Neutrophil (primary cell): ENCODE results near the gene GOLT1A.

Experiments
- H3K27ac ChIP-seq: fragments of 200-600 bp; sonication (generic); 2 replicates; pipeline ENCODE4 v1.5.1; 2016; ENCODE audit warnings: mild to moderate bottlenecking, moderate library complexity
- H3K27me3 ChIP-seq: fragments of 200-600 bp; sonication (generic); 2 replicates; pipeline ENCODE4 v1.6.0; 2016; ENCODE audit warnings: mild to moderate bottlenecking
- H3K36me3 ChIP-seq: fragments of 200-600 bp; sonication (generic); 2 replicates; pipeline ENCODE4 v1.5.1; 2017
- H3K4me1 ChIP-seq, 2 experiments: fragments of 200-600 bp in 1 of 2; sonication (generic) in 1 of 2; 1 replicate in 1 of 2; 2 replicates in 1 of 2; pipeline versions ENCODE4 v1.5.1 to v1.6.1; 2013 to 2016; ENCODE audit warnings: low read depth in 1 of 2, low read length in 1 of 2, mild to moderate bottlenecking in 1 of 2, moderate library complexity in 1 of 2; ENCODE audit not compliant: control insufficient read depth in 1 of 2, insufficient read depth in 1 of 2
- H3K4me3 ChIP-seq, 2 experiments: fragments of 200-600 bp in 1 of 2; sonication (generic) in 1 of 2; 1 replicate in 1 of 2; 2 replicates in 1 of 2; pipeline ENCODE4 v1.5.1; 2013 to 2016; ENCODE audit warnings: low read depth in 1 of 2, low read length in 1 of 2, mild to moderate bottlenecking in 1 of 2, moderate library complexity in 1 of 2
- H3K9me3 ChIP-seq: fragments of 200-600 bp; sonication (generic); 2 replicates; pipeline ENCODE4 v1.5.1; 2016
- CTCF ChIP-seq: fragments of 200-600 bp; sonication (generic); IDR thresholded peaks from 2 replicates; pipeline ENCODE4 v1.5.1; 2016; ENCODE audit warnings: antibody characterized with exemption

Gene GOLT1A

GRCh38 chr1:204198348-204199340 lies 15.1 kb downstream of the GOLT1A start:
- no peak overlapping the region for H3K27ac ChIP-seq
- H3K4me3 ChIP-seq = no peak overlapping the region
- no peak for TF ChIP-seq CTCF
- no peaks in the 10 kb centered on the region for H3K4me1 ChIP-seq
- peaks cover 51% of the 10 kb centered on the region for H3K27me3 ChIP-seq
- H3K9me3 ChIP-seq = no peaks in the 10 kb centered on the region
- no peaks in the 10 kb centered on the region for H3K36me3 ChIP-seq

- Histone ChIP-seq H3K27me3 (peaks cover 61% of the 10 kb centered on the region), H3K9me3 (no peaks in the 10 kb centered on the region), H3K4me3 (no peak overlapping the region), H3K4me1 (no peaks in the 10 kb centered on the region), H3K36me3 (no peaks in the 10 kb centered on the region), H3K27ac (no peak overlapping the region)
- no peak for TF ChIP-seq CTCF
Observed at GRCh38 chr1:204197068-204197467, 16.7 kb downstream of the GOLT1A start.

GRCh38 chr1:204196068-204196795 lies 17.6 kb downstream of the GOLT1A start, which contains the start of gene KISS1:
TSS of gene KISS1 (minus strand) at chr1:204196491. CDS start at chr1:204192876, 3,615 bp downstream.
- H3K4me3 ChIP-seq = no peak within 1 kb of the TSS
- H3K4me1 ChIP-seq = no peaks in the 10 kb centered on the region
- TF ChIP-seq CTCF = no peak
- no peaks in the 10 kb centered on the region for H3K9me3 ChIP-seq
- no peak within 1 kb of the TSS for H3K27ac ChIP-seq
- H3K36me3 ChIP-seq = no peaks in the 10 kb centered on the region
- peaks cover 69% of the 10 kb centered on the region for H3K27me3 ChIP-seq

- no peak for TF ChIP-seq CTCF
- no peaks in the 10 kb centered on the region for H3K9me3 ChIP-seq
- no peaks in the 10 kb centered on the region for H3K36me3 ChIP-seq
- no peak overlapping the region for H3K27ac ChIP-seq
- H3K27me3 ChIP-seq = peaks cover 83% of the 10 kb centered on the region
- no peak overlapping the region for H3K4me3 ChIP-seq
- peaks cover 6 to 13% of the 10 kb centered on the region in 2 experiments for H3K4me1 ChIP-seq
Observed at GRCh38 chr1:204194771-204195170, 19.0 kb downstream of the GOLT1A start.

GRCh38 chr1:204194080-204194479 lies 19.7 kb downstream of the GOLT1A start:
- H3K27ac ChIP-seq = no peak overlapping the region
- no peaks in the 10 kb centered on the region for H3K36me3 ChIP-seq
- no peak for TF ChIP-seq CTCF
- H3K27me3 ChIP-seq = peaks cover 85% of the 10 kb centered on the region
- no peak overlapping the region for H3K4me3 ChIP-seq
- no peaks in the 10 kb centered on the region for H3K9me3 ChIP-seq
- peaks cover 6 to 15% of the 10 kb centered on the region in 2 experiments for H3K4me1 ChIP-seq
